H1 (cell line): ENCODE results near the gene CRIP1. TPM values are rescaled to one million over a fixed set of nuclear protein-coding genes. Genes with fewer than 3 reads are reported as not detected.
A peak's percentile ranks its signal among the peaks of the same experiment; 100 is the strongest.

Experiments used
- CTCF ChIA-PET: fragments of 300-600 bp; sonication (Branson Sonifier 250); formaldehyde crosslinking; loops from one replicate; lab custom pipeline; 2021; ENCODE audit not compliant: partially characterized antibody; lab: Charles Lee
- POLR2A ChIA-PET: fragments of 300-600 bp; sonication (Branson Sonifier 250); formaldehyde crosslinking; loops from one replicate; lab custom pipeline; 2021; ENCODE audit warnings: inconsistent platforms; ENCODE audit not compliant: partially characterized antibody; lab: Charles Lee
- DNase-seq, 2 experiments: peaks; one replicate each; pipeline versions ENCODE4 v3.0.0 to v3.0.0-alpha.2; 2010 to 2022; ENCODE audit warnings: low spot score in 2 of 2, low read depth in 1 of 2, mixed read lengths in 1 of 2
- FAIRE-seq: peaks from 2 replicates; lab custom pipeline; 2011; peaks lifted over from hg19 to GRCh38; lab: Jason Lieb, UNC
- H2AFZ ChIP-seq: 2 replicates; pipeline ENCODE4 v1.8.1; 2012; ENCODE audit warnings: low read length, inconsistent platforms
- H2AK5ac ChIP-seq: 2 replicates; pipeline ENCODE4 v1.6.1; 2013; ENCODE audit warnings: low read depth, low read length
- H2BK120ac ChIP-seq: replicated peaks from 2 replicates; pipeline ENCODE3; 2013; ENCODE audit warnings: low read depth, low read length, inconsistent platforms
- H2BK12ac ChIP-seq: 2 replicates; pipeline ENCODE4 v1.6.1; 2013; ENCODE audit warnings: low read depth, low read length
- H2BK15ac ChIP-seq: 2 replicates; pipeline ENCODE4 v1.6.1; 2013; ENCODE audit warnings: low read length
- H2BK20ac ChIP-seq: 2 replicates; pipeline ENCODE4 v1.6.1; 2013; ENCODE audit warnings: low read length
- H2BK5ac ChIP-seq: 2 replicates; pipeline ENCODE4 v1.6.1; 2013; ENCODE audit warnings: low read depth, low read length
- H3K14ac ChIP-seq: 2 replicates; pipeline ENCODE4 v1.6.1; 2013; ENCODE audit warnings: inconsistent platforms; ENCODE audit not compliant: insufficient read length
- H3K18ac ChIP-seq: 2 replicates; pipeline ENCODE4 v1.6.1; 2013; ENCODE audit warnings: low read length; ENCODE audit errors: extremely low read depth
- H3K23ac ChIP-seq: 2 replicates; pipeline ENCODE4 v1.6.1; 2013; ENCODE audit warnings: inconsistent platforms; ENCODE audit not compliant: insufficient read length
- H3K23me2 ChIP-seq: 2 replicates; pipeline ENCODE4 v1.6.1; 2013; ENCODE audit warnings: low read depth, low read length
- H3K27ac ChIP-seq: 2 replicates; pipeline ENCODE4 v1.6.1; 2011; ENCODE audit warnings: low read depth, low read length, inconsistent platforms
- H3K27me3 ChIP-seq, 4 experiments: replicated peaks in 1 of 4; 1 replicate in 1 of 4; 2 replicates in 3 of 4; pipeline versions ENCODE4 v1.6.1 to v1.8.1; 2011 to 2013; ENCODE audit warnings: low read length in 3 of 4, mild to moderate bottlenecking in 3 of 4, inconsistent platforms in 2 of 4, mixed read lengths in 2 of 4, moderate library complexity in 1 of 4; ENCODE audit not compliant: control insufficient read depth in 3 of 4, insufficient read depth in 3 of 4; ENCODE audit errors: extremely low read depth in 1 of 4
- H3K36me3 ChIP-seq, 4 experiments: 2 replicates each; pipeline versions ENCODE4 v1.6.1 to v1.8.1; 2011 to 2013; ENCODE audit warnings: mild to moderate bottlenecking in 4 of 4, low read length in 3 of 4, moderate library complexity in 2 of 4, control low read depth in 1 of 4, inconsistent platforms in 1 of 4; ENCODE audit not compliant: insufficient read depth in 4 of 4, control insufficient read depth in 2 of 4
- H3K4ac ChIP-seq: replicated peaks from 2 replicates; pipeline ENCODE3; 2013; ENCODE audit warnings: low read length, low read depth, mixed read lengths, inconsistent platforms; ENCODE audit not compliant: insufficient read length
- H3K4me1 ChIP-seq, 4 experiments: replicated peaks in 1 of 4; 1 replicate in 1 of 4; 2 replicates in 3 of 4; pipeline versions ENCODE4 v1.6.1 to v1.8.1; 2011 to 2013; ENCODE audit warnings: low read length in 3 of 4, inconsistent platforms in 2 of 4, mixed read lengths in 1 of 4; ENCODE audit not compliant: insufficient read depth in 4 of 4, control insufficient read depth in 3 of 4
- H3K4me2 ChIP-seq, 2 experiments: 2 replicates each; pipeline versions ENCODE4 v1.6.1 to v1.8.1; 2011 to 2013; ENCODE audit warnings: low read depth in 2 of 2, low read length in 2 of 2, control low read depth in 1 of 2, inconsistent platforms in 1 of 2, mild to moderate bottlenecking in 1 of 2; ENCODE audit not compliant: insufficient read depth in 1 of 2
- H3K4me3 ChIP-seq, 4 experiments: fragments of 200-600, 300-600 bp in 1 of 4; sonication (generic), shearing (Covaris generic), sonication (Bioruptor Twin) in 1 of 4; 2 replicates each; pipeline versions ENCODE4 v1.5.1 to v1.8.1; 2011 to 2016; ENCODE audit warnings: low read length in 4 of 4, low read depth in 3 of 4, control low read depth in 2 of 4, inconsistent platforms in 2 of 4, mild to moderate bottlenecking in 2 of 4, mixed read lengths in 1 of 4, moderate library complexity in 1 of 4; ENCODE audit not compliant: insufficient read depth in 2 of 4; ENCODE audit errors: extremely low read depth in 1 of 4
- H3K56ac ChIP-seq: replicated peaks from 2 replicates; pipeline ENCODE3; 2013; ENCODE audit warnings: low read depth, mild to moderate bottlenecking, mixed read lengths, low read length, inconsistent platforms; ENCODE audit not compliant: insufficient read length
- H3K79me1 ChIP-seq: 2 replicates; pipeline ENCODE4 v1.6.1; 2013; ENCODE audit warnings: low read depth, low read length, control low read depth
- H3K79me2 ChIP-seq, 2 experiments: 2 replicates each; pipeline versions ENCODE4 v1.6.1 to v1.8.1; 2012 to 2013; ENCODE audit warnings: low read length in 2 of 2, mild to moderate bottlenecking in 2 of 2, inconsistent platforms in 1 of 2; ENCODE audit not compliant: insufficient read depth in 2 of 2, control insufficient read depth in 1 of 2
- H3K9ac ChIP-seq, 4 experiments: replicated peaks in 1 of 4; 1 replicate in 1 of 4; 2 replicates in 3 of 4; pipeline versions ENCODE4 v1.6.1 to v1.8.1; 2011 to 2013; ENCODE audit warnings: low read depth in 3 of 4, low read length in 3 of 4, control low read depth in 2 of 4, mild to moderate bottlenecking in 2 of 4, moderate library complexity in 2 of 4, inconsistent platforms in 1 of 4; ENCODE audit errors: extremely low read depth in 1 of 4
- H3K9me3 ChIP-seq, 2 experiments: 2 replicates each; pipeline versions ENCODE4 v1.6.1 to v1.8.1; 2012 to 2013; ENCODE audit warnings: mild to moderate bottlenecking in 2 of 2, moderate library complexity in 2 of 2, control low read depth in 1 of 2, inconsistent platforms in 1 of 2, low read depth in 1 of 2, low read length in 1 of 2, mixed read lengths in 1 of 2; ENCODE audit not compliant: insufficient read depth in 2 of 2
- H4K20me1 ChIP-seq, 2 experiments: replicated peaks in 1 of 2; 2 replicates each; pipeline versions ENCODE3 to v1.8.1; 2011 to 2013; ENCODE audit warnings: inconsistent platforms in 2 of 2, low read length in 2 of 2, mild to moderate bottlenecking in 1 of 2; ENCODE audit not compliant: insufficient read depth in 2 of 2, control insufficient read depth in 1 of 2
- H4K5ac ChIP-seq: 2 replicates; pipeline ENCODE4 v1.6.1; 2013; ENCODE audit warnings: low read length, low read depth, mixed read lengths, inconsistent platforms; ENCODE audit not compliant: insufficient read length
- H4K8ac ChIP-seq: 2 replicates; pipeline ENCODE4 v1.8.0; 2013; ENCODE audit warnings: mild to moderate bottlenecking, moderate library complexity, low read length, inconsistent platforms; ENCODE audit not compliant: insufficient read depth; ENCODE audit errors: extremely low read depth
- H4K91ac ChIP-seq: replicated peaks from 2 replicates; pipeline ENCODE3; 2013; ENCODE audit warnings: low read length, mixed read lengths, inconsistent platforms; ENCODE audit not compliant: insufficient read length
- CTBP2 ChIP-seq: IDR thresholded peaks from 2 replicates; pipeline ENCODE4 v1.7.0; 2011; ENCODE audit warnings: borderline replicate concordance, mild to moderate bottlenecking, moderate library complexity, mixed read lengths, low read length; ENCODE audit not compliant: insufficient read depth, insufficient read length
- EP300 ChIP-seq, 2 experiments: IDR thresholded peaks; 1 replicate in 1 of 2; 2 replicates in 1 of 2; pipeline ENCODE4 v1.6.1; 2011 to 2012; ENCODE audit warnings: low read depth in 2 of 2, low read length in 2 of 2, mild to moderate bottlenecking in 2 of 2, borderline replicate concordance in 1 of 2, inconsistent platforms in 1 of 2, moderate library complexity in 1 of 2
- EZH2 ChIP-seq: fragments of 200-600 bp; sonication (generic); IDR thresholded peaks from 2 replicates; pipeline ENCODE4 v1.7.1; 2012; ENCODE audit warnings: low read depth, mild to moderate bottlenecking, moderate library complexity, low read length, inconsistent platforms; ENCODE audit not compliant: severe bottlenecking
- KDM4A ChIP-seq: IDR thresholded peaks from one replicate; pipeline ENCODE4 v1.7.1; 2012; ENCODE audit warnings: low read depth, mild to moderate bottlenecking, moderate library complexity, low read length, inconsistent platforms; ENCODE audit not compliant: severe bottlenecking
- POU5F1 ChIP-seq: IDR thresholded peaks from 2 replicates; pipeline ENCODE4 v1.6.1; 2011; ENCODE audit warnings: low read depth, mild to moderate bottlenecking, low read length, moderate library complexity
- RAD21 ChIP-seq, 2 experiments: IDR thresholded peaks in 1 of 2; conservative IDR thresholded peaks in 1 of 2; 2 replicates each; pipeline ENCODE4 v1.6.1; 2011; ENCODE audit warnings: low read depth in 2 of 2, low read length in 2 of 2, improper control_type of control experiment in 1 of 2, inconsistent platforms in 1 of 2, mild to moderate bottlenecking in 1 of 2, moderate library complexity in 1 of 2
- SP1 ChIP-seq: IDR thresholded peaks from 2 replicates; pipeline ENCODE4 v1.6.1; 2011; ENCODE audit warnings: low read depth, low read length
- SUZ12 ChIP-seq: fragments of 200-600 bp; sonication (generic); IDR thresholded peaks from 2 replicates; pipeline ENCODE4 v1.6.1; 2012; ENCODE audit warnings: mild to moderate bottlenecking, inconsistent platforms, low read length, moderate library complexity, mixed read lengths
- WGBS, 2 experiments: shearing (Covaris generic) in 1 of 2; methylation state at CpG; one replicate each; pipeline versions ENCODE4 v1.1.6 to v1.1.7; 2013 to 2015; ENCODE audit warnings: low lambda C conversion rate in 2 of 2, mixed read lengths in 2 of 2, inconsistent platforms in 1 of 2, low coverage in 1 of 2, missing lambda C conversion rate in 1 of 2; ENCODE audit not compliant: insufficient replicate concordance in 2 of 2, insufficient coverage in 1 of 2, insufficient read length in 1 of 2; ENCODE audit errors: extremely low coverage in 1 of 2, missing lambda C conversion rate in 1 of 2; 5-methylcytosine and 5-hydroxymethylcytosine counted together
- polyA plus RNA-seq, 7 experiments: library from polyadenylated mRNA; depleted of rRNA in 3 of 7; stranded (reverse) in 5 of 7; unstranded in 2 of 7; fragments of >200 nt in 5 of 7; fragments of 200-250 nt in 2 of 7; gene quantifications; 1 replicate in 5 of 7; 2 replicates in 1 of 7; 4 replicates in 1 of 7; pipeline versions ENCODE4 v1.2.1 to v1.2.3, GENCODE V29; 2011 to 2013; ENCODE audit warnings: missing spikeins in 2 of 7, mixed read lengths in 2 of 7
- total RNA-seq: library from RNA; stranded (reverse); fragmentation: NEBNext Ultra II Directional; extraction: Animal tissue kit (Norgen Biotek cat#: 25700); gene quantifications from 2 replicates; pipeline ENCODE4 v1.2.1, GENCODE V29; 2021

Gene CRIP1
- total and polyA plus RNA-seq, 2 of the 8 experiments (the other 6 are each of a cell fraction or from before 2014, with no cell fraction given), result 1.2 to 2.2 TPM

- Histone ChIP-seq H3K27me3 (peaks cover 30 to 65% (median 54%) of the 10 kb centered on the region in 4 experiments), H3K36me3 (no peaks in the 10 kb centered on the region; a peak in 1 of 8 replicates), H3K9ac (no peak overlapping the region; a peak in 1 of 7 replicates), H3K4me2 (peak overlapping the region; percentile 53 to 75), H4K8ac (peak overlapping the region; percentile 68; the same call in 1 of the 2 replicates), H4K5ac (no peak overlapping the region), H3K79me2 (no peaks in the 10 kb centered on the region), H3K27ac (no peak overlapping the region), H3K23ac (no peak overlapping the region), H3K4me3 (peak overlapping the region; percentile 21 to 61 (median 24); a peak in 7 of 8 replicates), H3K9me3 (no peaks in the 10 kb centered on the region), H3K23me2 (peaks cover 9% of the 10 kb centered on the region; the same call in 1 of the 2 replicates), H3K56ac (no peak overlapping the region), H2BK5ac (no peak overlapping the region), H4K91ac (no peak overlapping the region), H2BK12ac (no peak overlapping the region), H2AK5ac (no peak overlapping the region), H4K20me1 (peaks cover 0 to 14% of the 10 kb centered on the region in 2 experiments), H3K79me1 (no peaks in the 10 kb centered on the region), H3K4ac (no peak overlapping the region), H3K4me1 (peaks cover 0 to 20% (median 5%) of the 10 kb centered on the region in 4 experiments; a peak in 5 of 7 replicates), H2BK15ac (no peak overlapping the region), H2BK20ac (no peak overlapping the region), H2AFZ (no peak overlapping the region), H3K18ac (no peak overlapping the region; the same call in 1 of the 2 replicates), H3K14ac (no peak overlapping the region), H2BK120ac (no peak overlapping the region)
- CTCF ChIA-PET, result interaction anchor here (1.7 kb wide), 1 partner anchor 283 kb away, joined by 4 read pairs; no protein-coding TSS in a partner anchor
- FAIRE-seq (no peak), DNase-seq (peak in 1 of 2 experiments; percentile 52)
- 22% methylated on average over 28 of the region's 48 CpGs; no CpG with 5 or more reads in 1 of the 2 experiments for WGBS, 2 experiments
- TF ChIP-seq EZH2, result peak; percentile 45
- no peak for TF ChIP-seq POU5F1
- no peak for TF ChIP-seq KDM4A
- no peak for TF ChIP-seq SP1
- TF ChIP-seq SUZ12, result peak; percentile 28; the same call in 1 of the 2 replicates
- no peak for TF ChIP-seq RAD21 (IDR thresholded peaks at IDR 0.05 in 1 of 2, conservative IDR thresholded peaks at IDR 0.05 in 1 of 2; ENCODE audit: low read depth in 2 of 2, low read length in 2 of 2)
- no peak for TF ChIP-seq EP300 (IDR thresholded peaks at IDR 0.05; ENCODE audit: borderline replicate concordance in 1 of 2, low read depth in 2 of 2, low read length in 2 of 2)
- TF ChIP-seq CTBP2, result no peak
- POLR2A ChIA-PET, result no interaction called here
These were observed 831 bp downstream of the CRIP1 start for GRCh38 chr14:105487449-105487985.
